Measurements from ENCODE around the gene GTF3C4.

DNA sequence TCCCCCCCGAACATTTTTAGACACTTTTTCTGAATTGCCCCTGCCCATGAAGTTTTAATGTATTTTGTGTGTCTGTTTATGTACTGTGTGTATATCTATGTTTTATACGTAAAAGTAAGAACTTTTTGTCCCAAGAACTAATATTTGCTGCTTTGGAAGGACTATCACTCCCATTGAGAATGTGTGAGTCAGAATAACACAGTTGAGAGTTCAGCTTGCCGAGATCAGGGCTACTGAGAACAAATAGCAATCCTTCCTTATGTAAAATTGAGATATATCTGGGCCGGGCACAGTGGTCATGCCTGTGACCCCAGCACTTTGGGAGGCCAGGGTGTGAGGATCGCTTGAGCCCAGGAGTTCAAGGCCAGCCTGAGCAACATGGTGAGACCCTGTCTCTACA lies 11.3 kb downstream of the GTF3C4 start:
- TF ChIP-seq, protein P1, sequence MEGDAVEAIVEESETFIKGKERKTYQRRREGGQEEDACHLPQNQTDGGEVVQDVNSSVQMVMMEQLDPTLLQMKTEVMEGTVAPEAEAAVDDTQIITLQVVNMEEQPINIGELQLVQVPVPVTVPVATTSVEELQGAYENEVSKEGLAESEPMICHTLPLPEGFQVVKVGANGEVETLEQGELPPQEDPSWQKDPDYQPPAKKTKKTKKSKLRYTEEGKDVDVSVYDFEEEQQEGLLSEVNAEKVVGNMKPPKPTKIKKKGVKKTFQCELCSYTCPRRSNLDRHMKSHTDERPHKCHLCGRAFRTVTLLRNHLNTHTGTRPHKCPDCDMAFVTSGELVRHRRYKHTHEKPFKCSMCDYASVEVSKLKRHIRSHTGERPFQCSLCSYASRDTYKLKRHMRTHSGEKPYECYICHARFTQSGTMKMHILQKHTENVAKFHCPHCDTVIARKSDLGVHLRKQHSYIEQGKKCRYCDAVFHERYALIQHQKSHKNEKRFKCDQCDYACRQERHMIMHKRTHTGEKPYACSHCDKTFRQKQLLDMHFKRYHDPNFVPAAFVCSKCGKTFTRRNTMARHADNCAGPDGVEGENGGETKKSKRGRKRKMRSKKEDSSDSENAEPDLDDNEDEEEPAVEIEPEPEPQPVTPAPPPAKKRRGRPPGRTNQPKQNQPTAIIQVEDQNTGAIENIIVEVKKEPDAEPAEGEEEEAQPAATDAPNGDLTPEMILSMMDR (IDR thresholded peaks at IDR 0.05) = no peak
- no peak for TF ChIP-seq POLR2A (IDR thresholded peaks at IDR 0.05)

All from adrenal gland (tissue), 5 donors.